Fibroblast of mammary gland (primary cell): ENCODE data around the gene ABLIM3.

Experiments used
- DNase-seq: peaks from one replicate; pipeline ENCODE4 v3.0.0-alpha.2; 2010; ENCODE audit warnings: low read depth
- H3K4me3 ChIP-seq: 2 replicates; pipeline ENCODE4 v1.5.1; 2011; ENCODE audit warnings: low read depth, mild to moderate bottlenecking, low read length, moderate library complexity; ENCODE audit not compliant: control insufficient read depth
- CTCF ChIP-seq: conservative IDR thresholded peaks from 2 replicates; pipeline ENCODE4 v1.5.1; 2011; ENCODE audit warnings: low read depth, low read length, inconsistent platforms; ENCODE audit not compliant: control insufficient read depth, insufficient read depth

ABLIM3 gene

GRCh38 chr5:149205625-149206523 is 64.6 kb downstream of the ABLIM3 start:
- no peak overlapping the region for H3K4me3 ChIP-seq
- no peak for TF ChIP-seq CTCF
- peak; percentile 89 for DNase-seq

GRCh38 chr5:149206524-149207141 is 65.3 kb downstream of the ABLIM3 start:
- DNase-seq = no peak
- TF ChIP-seq CTCF = no peak
- H3K4me3 ChIP-seq = no peak overlapping the region

- TF ChIP-seq CTCF = no peak
- no peak overlapping the region for H3K4me3 ChIP-seq
- DNase-seq = no peak
These were observed 66.5 kb downstream of the ABLIM3 start for GRCh38 chr5:149207831-149208230.

GRCh38 chr5:149210225-149210624 is 68.9 kb downstream of the ABLIM3 start:
- peak; percentile 70 for DNase-seq
- TF ChIP-seq CTCF = no peak
- no peak overlapping the region for H3K4me3 ChIP-seq

GRCh38 chr5:149210968-149211490 is 69.7 kb downstream of the ABLIM3 start:
- no peak for TF ChIP-seq CTCF
- H3K4me3 ChIP-seq = no peak overlapping the region
- DNase-seq = no peak

GRCh38 chr5:149211566-149211965 is 70.3 kb downstream of the ABLIM3 start:
- TF ChIP-seq CTCF = no peak
- DNase-seq = peak; percentile 83

More at GRCh38 chr5:149211566-149211965, 70.3 kb downstream of the ABLIM3 start:
- H3K4me3 ChIP-seq = no peak overlapping the region
